ENCODE results near the gene TRPC6. TPM values are rescaled to one million over a fixed set of nuclear protein-coding genes. Genes with fewer than 3 reads are reported as not detected.

Gene TRPC6
- total and polyA plus RNA-seq, 4 donors: 0.03 to 1.5 (median 0.17) TPM; not detected in 1

DNA sequence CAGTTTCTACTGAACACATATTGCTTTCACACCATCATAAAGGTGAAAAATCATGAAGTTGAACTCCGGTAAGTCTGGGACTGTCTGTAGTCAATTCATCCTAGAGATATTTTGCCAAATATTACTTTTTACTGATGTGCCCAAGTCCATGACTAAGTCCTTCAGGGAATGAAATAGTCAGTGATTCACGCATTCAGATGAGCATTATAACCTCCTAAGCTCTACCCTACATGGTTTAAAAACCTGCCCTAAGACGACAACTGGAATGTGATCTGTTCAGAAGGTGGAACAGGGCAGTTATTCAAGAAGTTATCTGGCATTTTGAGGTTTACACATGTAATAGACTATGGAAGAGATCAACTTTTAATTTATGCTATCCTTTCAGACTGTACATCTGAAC lies 125.6 kb downstream of the TRPC6 start (continued):
- TF ChIP-seq, protein P1, sequence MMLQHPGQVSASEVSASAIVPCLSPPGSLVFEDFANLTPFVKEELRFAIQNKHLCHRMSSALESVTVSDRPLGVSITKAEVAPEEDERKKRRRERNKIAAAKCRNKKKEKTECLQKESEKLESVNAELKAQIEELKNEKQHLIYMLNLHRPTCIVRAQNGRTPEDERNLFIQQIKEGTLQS (IDR thresholded peaks at IDR 0.05): no peak
- TF ChIP-seq SP1 (IDR thresholded peaks at IDR 0.05) (no peak), GABPA (IDR thresholded peaks at IDR 0.05 in 1 of 2, conservative IDR thresholded peaks at IDR 0.05 in 1 of 2) (no peak)

DNA sequence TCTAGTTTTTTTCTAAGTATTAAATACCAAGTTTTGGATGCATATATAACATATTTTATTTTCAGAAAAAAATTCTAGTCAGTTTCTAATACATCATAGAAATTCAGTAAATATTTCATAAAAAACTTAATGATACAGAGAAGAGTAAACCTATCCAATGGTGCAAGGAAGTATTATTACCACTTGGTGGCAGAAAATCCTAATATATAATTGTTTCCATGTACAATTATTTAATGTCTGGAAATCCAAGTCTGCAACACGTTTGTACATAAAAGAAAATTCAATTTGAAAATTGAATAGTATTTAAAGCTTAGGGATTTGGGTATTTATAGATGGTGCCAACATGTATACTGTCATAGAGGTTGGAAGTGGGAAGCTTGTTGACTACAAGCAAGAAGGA lies 127.0 kb downstream of the TRPC6 start:
- TF ChIP-seq HNF4G (IDR thresholded peaks at IDR 0.05) (no peak), EGR1 (IDR thresholded peaks at IDR 0.05; ENCODE audit: low read depth in 2 of 2) (no peak), HNF4A (conservative IDR thresholded peaks at IDR 0.05) (no peak), TAF1 (conservative IDR thresholded peaks at IDR 0.05) (no peak), FOXA1 (IDR thresholded peaks at IDR 0.05) (no peak), RAD21 (IDR thresholded peaks at IDR 0.05) (peak; percentile 46 to 55), YY1 (IDR thresholded peaks at IDR 0.05) (no peak)
- TF ChIP-seq, protein P2, sequence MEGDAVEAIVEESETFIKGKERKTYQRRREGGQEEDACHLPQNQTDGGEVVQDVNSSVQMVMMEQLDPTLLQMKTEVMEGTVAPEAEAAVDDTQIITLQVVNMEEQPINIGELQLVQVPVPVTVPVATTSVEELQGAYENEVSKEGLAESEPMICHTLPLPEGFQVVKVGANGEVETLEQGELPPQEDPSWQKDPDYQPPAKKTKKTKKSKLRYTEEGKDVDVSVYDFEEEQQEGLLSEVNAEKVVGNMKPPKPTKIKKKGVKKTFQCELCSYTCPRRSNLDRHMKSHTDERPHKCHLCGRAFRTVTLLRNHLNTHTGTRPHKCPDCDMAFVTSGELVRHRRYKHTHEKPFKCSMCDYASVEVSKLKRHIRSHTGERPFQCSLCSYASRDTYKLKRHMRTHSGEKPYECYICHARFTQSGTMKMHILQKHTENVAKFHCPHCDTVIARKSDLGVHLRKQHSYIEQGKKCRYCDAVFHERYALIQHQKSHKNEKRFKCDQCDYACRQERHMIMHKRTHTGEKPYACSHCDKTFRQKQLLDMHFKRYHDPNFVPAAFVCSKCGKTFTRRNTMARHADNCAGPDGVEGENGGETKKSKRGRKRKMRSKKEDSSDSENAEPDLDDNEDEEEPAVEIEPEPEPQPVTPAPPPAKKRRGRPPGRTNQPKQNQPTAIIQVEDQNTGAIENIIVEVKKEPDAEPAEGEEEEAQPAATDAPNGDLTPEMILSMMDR (IDR thresholded peaks at IDR 0.05; ENCODE audit: low read depth, low read length, missing input control): peak; percentile 32
- TF ChIP-seq, protein P3, sequence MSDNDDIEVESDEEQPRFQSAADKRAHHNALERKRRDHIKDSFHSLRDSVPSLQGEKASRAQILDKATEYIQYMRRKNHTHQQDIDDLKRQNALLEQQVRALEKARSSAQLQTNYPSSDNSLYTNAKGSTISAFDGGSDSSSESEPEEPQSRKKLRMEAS (IDR thresholded peaks at IDR 0.05): no peak
- TF ChIP-seq, protein P1 (IDR thresholded peaks at IDR 0.05): no peak
- TF ChIP-seq, protein P4, sequence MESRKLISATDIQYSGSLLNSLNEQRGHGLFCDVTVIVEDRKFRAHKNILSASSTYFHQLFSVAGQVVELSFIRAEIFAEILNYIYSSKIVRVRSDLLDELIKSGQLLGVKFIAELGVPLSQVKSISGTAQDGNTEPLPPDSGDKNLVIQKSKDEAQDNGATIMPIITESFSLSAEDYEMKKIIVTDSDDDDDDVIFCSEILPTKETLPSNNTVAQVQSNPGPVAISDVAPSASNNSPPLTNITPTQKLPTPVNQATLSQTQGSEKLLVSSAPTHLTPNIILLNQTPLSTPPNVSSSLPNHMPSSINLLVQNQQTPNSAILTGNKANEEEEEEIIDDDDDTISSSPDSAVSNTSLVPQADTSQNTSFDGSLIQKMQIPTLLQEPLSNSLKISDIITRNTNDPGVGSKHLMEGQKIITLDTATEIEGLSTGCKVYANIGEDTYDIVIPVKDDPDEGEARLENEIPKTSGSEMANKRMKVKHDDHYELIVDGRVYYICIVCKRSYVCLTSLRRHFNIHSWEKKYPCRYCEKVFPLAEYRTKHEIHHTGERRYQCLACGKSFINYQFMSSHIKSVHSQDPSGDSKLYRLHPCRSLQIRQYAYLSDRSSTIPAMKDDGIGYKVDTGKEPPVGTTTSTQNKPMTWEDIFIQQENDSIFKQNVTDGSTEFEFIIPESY (IDR thresholded peaks at IDR 0.05): no peak
- no peaks in the 10 kb centered on the region for H3K27me3 ChIP-seq (ENCODE audit: control insufficient read depth in 4 of 4, insufficient read depth in 4 of 4, low read length in 3 of 4)
- no peaks in the 10 kb centered on the region for H3K4me1 ChIP-seq (ENCODE audit: control insufficient read depth in 4 of 4, insufficient read depth in 4 of 4, low read length in 3 of 4)
- no peak for DNase-seq (ENCODE audit: low spot score)
- no peaks in the 10 kb centered on the region for H3K36me3 ChIP-seq (ENCODE audit: control insufficient read depth in 4 of 4, insufficient read depth in 3 of 4, low read depth in 1 of 4, low read length in 3 of 4)
- WGBS: 2% methylated on average over 1 of the region's 1 CpG
- H3K4me3 ChIP-seq (ENCODE audit: low read depth in 1 of 3, low read length in 3 of 3): no peak overlapping the region
- H3K9ac ChIP-seq (ENCODE audit: low read depth in 1 of 2, low read length in 2 of 2): no peak overlapping the region
- H3K9me3 ChIP-seq (ENCODE audit: control insufficient read depth in 4 of 4, low read length in 3 of 4): peaks cover 0 to 2% (median 0%) of the 10 kb centered on the region in 4 donors
- no peak overlapping the region for H3K27ac ChIP-seq (ENCODE audit: low read depth in 1 of 2, low read length in 2 of 2)

DNA sequence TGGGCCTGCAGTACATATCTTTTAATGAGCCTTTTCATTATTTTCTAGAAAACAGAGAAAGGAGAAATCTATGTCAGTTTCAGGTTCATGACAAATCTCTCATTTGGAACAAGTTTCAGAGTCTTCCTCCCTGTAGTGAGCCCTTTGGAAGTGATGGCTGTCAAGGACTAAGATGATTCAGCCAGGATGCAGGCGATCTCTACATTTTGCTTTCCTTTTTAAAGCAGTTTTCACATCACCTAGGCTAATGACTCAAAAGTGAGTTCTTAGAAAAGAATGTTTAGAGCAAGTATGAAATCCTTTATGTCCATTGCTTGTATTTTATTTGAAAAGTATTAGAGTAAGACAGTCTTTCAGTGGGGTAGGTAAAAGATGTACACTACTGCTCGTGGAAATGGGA lies 130.1 kb downstream of the TRPC6 start:
- TF ChIP-seq GABPA (IDR thresholded peaks at IDR 0.05 in 1 of 2, conservative IDR thresholded peaks at IDR 0.05 in 1 of 2) (no peak), RAD21 (IDR thresholded peaks at IDR 0.05) (no peak), EGR1 (IDR thresholded peaks at IDR 0.05; ENCODE audit: low read depth in 2 of 2) (no peak), HNF4A (conservative IDR thresholded peaks at IDR 0.05) (no peak), HNF4G (IDR thresholded peaks at IDR 0.05) (no peak), SP1 (IDR thresholded peaks at IDR 0.05) (no peak)
- TF ChIP-seq, protein P3 (IDR thresholded peaks at IDR 0.05): no peak
- TF ChIP-seq, protein P4 (IDR thresholded peaks at IDR 0.05): no peak
- TF ChIP-seq, protein P5, sequence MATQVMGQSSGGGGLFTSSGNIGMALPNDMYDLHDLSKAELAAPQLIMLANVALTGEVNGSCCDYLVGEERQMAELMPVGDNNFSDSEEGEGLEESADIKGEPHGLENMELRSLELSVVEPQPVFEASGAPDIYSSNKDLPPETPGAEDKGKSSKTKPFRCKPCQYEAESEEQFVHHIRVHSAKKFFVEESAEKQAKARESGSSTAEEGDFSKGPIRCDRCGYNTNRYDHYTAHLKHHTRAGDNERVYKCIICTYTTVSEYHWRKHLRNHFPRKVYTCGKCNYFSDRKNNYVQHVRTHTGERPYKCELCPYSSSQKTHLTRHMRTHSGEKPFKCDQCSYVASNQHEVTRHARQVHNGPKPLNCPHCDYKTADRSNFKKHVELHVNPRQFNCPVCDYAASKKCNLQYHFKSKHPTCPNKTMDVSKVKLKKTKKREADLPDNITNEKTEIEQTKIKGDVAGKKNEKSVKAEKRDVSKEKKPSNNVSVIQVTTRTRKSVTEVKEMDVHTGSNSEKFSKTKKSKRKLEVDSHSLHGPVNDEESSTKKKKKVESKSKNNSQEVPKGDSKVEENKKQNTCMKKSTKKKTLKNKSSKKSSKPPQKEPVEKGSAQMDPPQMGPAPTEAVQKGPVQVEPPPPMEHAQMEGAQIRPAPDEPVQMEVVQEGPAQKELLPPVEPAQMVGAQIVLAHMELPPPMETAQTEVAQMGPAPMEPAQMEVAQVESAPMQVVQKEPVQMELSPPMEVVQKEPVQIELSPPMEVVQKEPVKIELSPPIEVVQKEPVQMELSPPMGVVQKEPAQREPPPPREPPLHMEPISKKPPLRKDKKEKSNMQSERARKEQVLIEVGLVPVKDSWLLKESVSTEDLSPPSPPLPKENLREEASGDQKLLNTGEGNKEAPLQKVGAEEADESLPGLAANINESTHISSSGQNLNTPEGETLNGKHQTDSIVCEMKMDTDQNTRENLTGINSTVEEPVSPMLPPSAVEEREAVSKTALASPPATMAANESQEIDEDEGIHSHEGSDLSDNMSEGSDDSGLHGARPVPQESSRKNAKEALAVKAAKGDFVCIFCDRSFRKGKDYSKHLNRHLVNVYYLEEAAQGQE (IDR thresholded peaks at IDR 0.05): no peak
- TF ChIP-seq, protein P1 (IDR thresholded peaks at IDR 0.05): no peak

More for the DNA sequence above, 130.1 kb downstream of the TRPC6 start:
- WGBS: 67% methylated on average over 2 of the region's 2 CpGs
- DNase-seq (ENCODE audit: low spot score): no peak
- Histone ChIP-seq H3K27ac (ENCODE audit: low read depth in 1 of 2, low read length in 2 of 2) (no peak overlapping the region), H3K4me1 (ENCODE audit: control insufficient read depth in 4 of 4, insufficient read depth in 4 of 4, low read length in 3 of 4) (no peaks in the 10 kb centered on the region), H3K9me3 (ENCODE audit: control insufficient read depth in 4 of 4, low read length in 3 of 4) (no peaks in the 10 kb centered on the region), H3K9ac (ENCODE audit: low read depth in 1 of 2, low read length in 2 of 2) (no peak overlapping the region), H3K4me3 (ENCODE audit: low read depth in 1 of 3, low read length in 3 of 3) (no peak overlapping the region), H3K36me3 (ENCODE audit: control insufficient read depth in 4 of 4, insufficient read depth in 3 of 4, low read depth in 1 of 4, low read length in 3 of 4) (no peaks in the 10 kb centered on the region), H3K27me3 (ENCODE audit: control insufficient read depth in 4 of 4, insufficient read depth in 4 of 4, low read length in 3 of 4) (no peaks in the 10 kb centered on the region)
